ENCODE results near the gene CROCC. TPM values are rescaled to one million over a fixed set of nuclear protein-coding genes. Genes with fewer than 3 reads are reported as not detected.

The CROCC gene
- total RNA-seq, 1 donor from 2014 or later, result 8.9 TPM

- Histone ChIP-seq H3K36me3 (no peaks in the 10 kb centered on the region), H3K4me3 (peak overlapping the region; percentile 95), H3K4me1 (peaks cover 32% of the 10 kb centered on the region), H3K27ac (replicated peaks) (peak overlapping the region; percentile 77), H3K27me3 (ENCODE audit: low read depth) (no peaks in the 10 kb centered on the region), H3K9me3 (replicated peaks) (no peaks in the 10 kb centered on the region)
- no peak for TF ChIP-seq CTCF (IDR thresholded peaks at IDR 0.05; ENCODE audit: borderline replicate concordance)
- intact Hi-C loops (cut with micrococcal nuclease), result no loop called here
- no peak for DNase-seq
These were observed 89.3 kb downstream of the CROCC start for GRCh38 chr1:17011092-17011438.

GRCh38 chr1:17011439-17012307, 89.9 kb downstream of the CROCC start, which contains the start of gene ATP13A2:
Gene ATP13A2 (minus strand): TSS chr1:17011928. CDS start chr1:17011738, 190 bp downstream.
- intact Hi-C loops (cut with micrococcal nuclease), result no loop called here
- no peaks in the 10 kb centered on the region for H3K9me3 ChIP-seq (replicated peaks)
- DNase-seq, result peak; percentile 80
- no peak for TF ChIP-seq CTCF (IDR thresholded peaks at IDR 0.05; ENCODE audit: borderline replicate concordance)
- peaks cover 32% of the 10 kb centered on the region for H3K4me1 ChIP-seq
- no peaks in the 10 kb centered on the region for H3K27me3 ChIP-seq (ENCODE audit: low read depth)
- H3K27ac ChIP-seq (replicated peaks), result peak within 1 kb of the TSS; percentile 77
- H3K4me3 ChIP-seq, result peak within 1 kb of the TSS; percentile 95
- no peaks in the 10 kb centered on the region for H3K36me3 ChIP-seq

GRCh38 chr1:17012775-17013490, 91.2 kb downstream of the CROCC start:
- no peak overlapping the region for H3K4me3 ChIP-seq
- no peaks in the 10 kb centered on the region for H3K27me3 ChIP-seq (ENCODE audit: low read depth)
- no peaks in the 10 kb centered on the region for H3K9me3 ChIP-seq (replicated peaks)
- H3K27ac ChIP-seq (replicated peaks), result no peak overlapping the region
- no peak for DNase-seq
- H3K36me3 ChIP-seq, result peaks cover 5% of the 10 kb centered on the region
- H3K4me1 ChIP-seq, result peaks cover 32% of the 10 kb centered on the region
- intact Hi-C loops (cut with micrococcal nuclease), result no loop called here
- TF ChIP-seq CTCF (IDR thresholded peaks at IDR 0.05; ENCODE audit: borderline replicate concordance), result no peak

GRCh38 chr1:17013491-17014320, 92.0 kb downstream of the CROCC start:
- peaks cover 13% of the 10 kb centered on the region for H3K36me3 ChIP-seq
- H3K4me1 ChIP-seq, result peaks cover 32% of the 10 kb centered on the region
- H3K27ac ChIP-seq (replicated peaks), result no peak overlapping the region
- intact Hi-C loops (cut with micrococcal nuclease), result no loop called here
- no peak for TF ChIP-seq CTCF (IDR thresholded peaks at IDR 0.05; ENCODE audit: borderline replicate concordance)
- DNase-seq, result no peak
- H3K27me3 ChIP-seq (ENCODE audit: low read depth), result no peaks in the 10 kb centered on the region
- H3K4me3 ChIP-seq, result no peak overlapping the region
- no peaks in the 10 kb centered on the region for H3K9me3 ChIP-seq (replicated peaks)
